GM19468 (cell line): ENCODE measurements around the gene SFXN3.

Experiments
- ATAC-seq: cut with Tn5 transposase; IDR thresholded peaks from one replicate; pipeline ENCODE4 v1.9.1; 2021; ENCODE audit warnings: mild to moderate bottlenecking, moderate library complexity, moderate number of reproducible peaks; ENCODE audit not compliant: unreplicated experiment; ENCODE audit errors: extremely low read depth

The SFXN3 gene

DNA sequence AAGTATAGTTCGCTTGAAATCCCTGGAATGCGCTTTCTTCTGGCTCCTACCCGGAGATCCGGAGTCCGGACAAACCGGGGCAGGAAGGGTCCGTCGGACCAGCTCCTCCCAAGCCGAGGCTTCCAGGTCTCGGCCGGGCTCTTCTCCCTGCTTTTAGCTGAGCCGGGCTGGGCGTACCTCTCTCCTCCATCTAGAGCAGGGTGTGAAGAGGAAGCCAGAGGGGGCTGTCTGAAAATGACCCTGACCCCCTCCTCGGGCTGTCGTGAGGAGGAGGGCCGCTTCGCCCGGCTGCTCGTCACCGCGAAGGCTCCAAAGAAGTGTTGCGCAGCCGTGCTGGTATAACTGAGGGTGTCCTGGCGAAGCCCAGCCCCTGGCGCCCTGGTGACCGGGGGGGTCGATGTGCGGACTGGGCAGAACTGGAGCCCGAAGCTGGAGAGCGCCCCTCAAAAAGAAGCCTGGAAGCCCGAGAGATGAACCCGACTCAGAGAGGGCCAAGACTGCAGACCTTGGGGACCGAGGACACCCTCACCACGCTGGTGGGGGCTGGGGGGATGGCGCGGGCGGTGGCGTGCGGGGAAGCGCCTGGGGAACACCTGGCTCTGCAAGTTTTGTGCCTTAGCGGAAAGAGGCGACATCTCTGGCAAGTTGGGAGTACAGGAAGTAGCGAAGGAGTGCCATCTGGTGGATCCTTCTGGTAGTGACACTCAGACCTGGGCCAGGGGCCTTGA, 36.5 kb downstream of the SFXN3 start:
- no peak for ATAC-seq

DNA sequence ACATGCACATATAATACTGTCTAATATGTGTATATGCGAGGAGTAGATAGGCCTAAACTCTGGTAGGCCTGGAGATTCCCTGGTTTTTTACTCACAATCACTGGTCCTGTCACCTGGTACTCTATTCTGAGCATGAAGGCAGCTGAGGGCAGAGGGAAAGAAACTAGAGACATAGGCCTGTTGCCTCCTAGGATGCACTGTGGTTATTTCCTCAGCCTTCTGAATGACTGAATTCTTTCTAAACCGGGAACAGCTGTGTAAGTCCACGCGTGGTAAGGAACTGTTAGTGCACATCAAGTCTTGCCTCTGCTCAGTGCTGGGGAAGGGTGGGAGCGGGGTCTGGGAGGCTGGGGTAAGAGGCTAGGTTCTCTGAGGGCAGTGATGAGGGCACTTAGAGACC, 38.4 kb downstream of the SFXN3 start:
- ATAC-seq = no peak

- no peak for ATAC-seq
Observed at GRCh38 chr10:101070098-101070497, 39.1 kb downstream of the SFXN3 start.

DNA sequence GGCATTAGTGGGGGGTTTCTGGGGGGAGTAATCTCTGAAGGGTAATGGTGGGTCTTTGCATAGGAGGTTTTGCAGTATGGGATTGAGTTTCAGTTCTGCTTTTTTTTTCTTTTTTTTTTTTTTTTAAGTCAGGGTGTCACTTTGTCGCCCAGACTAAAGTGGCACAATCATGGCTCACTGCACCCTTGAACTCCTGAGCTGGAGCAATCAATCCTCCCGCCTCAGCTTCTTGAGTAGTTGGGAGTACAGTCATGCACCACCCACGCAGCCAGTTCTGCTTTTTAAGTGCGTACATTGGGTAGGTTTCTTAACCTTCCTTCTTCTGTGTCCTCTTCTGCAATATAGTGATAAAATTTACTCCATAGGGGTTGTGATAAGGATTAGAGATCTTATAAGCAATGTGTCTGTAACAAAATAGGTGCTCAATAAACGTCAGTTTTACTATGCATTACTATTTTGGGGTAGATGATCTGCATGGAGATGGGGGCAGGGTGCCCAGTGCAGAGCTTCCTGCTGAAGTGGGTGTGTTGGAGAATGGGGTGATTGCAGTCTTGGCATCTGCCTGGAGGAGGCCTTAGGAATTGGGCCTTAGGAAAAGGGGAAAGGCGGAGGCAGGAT, 40.3 kb downstream of the SFXN3 start:
- ATAC-seq = no peak

DNA sequence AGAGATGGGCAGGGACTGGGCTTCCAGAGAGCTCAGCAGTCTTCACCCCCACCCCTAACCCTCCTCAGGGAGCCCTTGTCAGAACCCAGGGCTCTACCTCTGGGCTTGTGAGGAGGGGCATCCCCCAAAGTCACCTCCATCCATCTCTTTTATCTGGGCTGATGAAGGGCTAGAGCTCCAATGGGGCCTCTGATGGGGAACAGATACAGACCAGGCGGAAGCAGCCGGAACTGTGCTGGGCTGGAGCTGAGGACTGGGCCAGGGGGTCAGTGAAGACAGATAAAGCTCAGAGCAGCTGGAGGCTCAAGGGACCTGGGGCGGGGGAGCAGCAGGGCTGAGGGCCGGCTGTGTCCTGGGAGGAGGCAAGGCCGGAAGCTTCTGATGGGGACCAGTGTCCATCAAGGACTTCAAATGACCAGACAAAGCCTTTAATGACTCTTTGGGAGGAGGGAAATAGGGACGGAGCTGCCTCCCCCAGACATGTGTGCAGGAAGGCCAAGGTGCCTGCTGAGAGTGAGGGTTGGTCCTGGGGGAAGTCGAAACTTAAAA, 40.9 kb downstream of the SFXN3 start:
- no peak for ATAC-seq

DNA sequence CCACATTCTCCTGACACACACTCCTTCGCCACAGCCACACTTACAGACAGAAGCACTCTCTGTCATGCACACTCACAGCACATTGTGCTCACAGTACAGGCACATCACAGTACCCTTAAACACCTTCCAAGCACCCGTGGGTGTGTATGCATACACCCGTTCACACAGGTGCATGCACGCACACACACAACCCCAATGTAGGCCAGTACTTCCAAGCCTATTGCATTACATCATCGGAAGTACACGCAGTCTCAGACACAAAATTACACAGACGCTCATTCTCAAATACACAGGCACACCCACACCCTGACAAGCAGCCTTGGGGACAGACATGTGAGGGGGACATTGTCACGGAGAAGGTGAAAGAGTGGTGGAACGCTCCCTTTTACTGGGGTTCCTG, 41.9 kb downstream of the SFXN3 start:
- no peak for ATAC-seq

GRCh38 chr10:101073631-101074030, 42.6 kb downstream of the SFXN3 start:
- ATAC-seq = no peak

DNA sequence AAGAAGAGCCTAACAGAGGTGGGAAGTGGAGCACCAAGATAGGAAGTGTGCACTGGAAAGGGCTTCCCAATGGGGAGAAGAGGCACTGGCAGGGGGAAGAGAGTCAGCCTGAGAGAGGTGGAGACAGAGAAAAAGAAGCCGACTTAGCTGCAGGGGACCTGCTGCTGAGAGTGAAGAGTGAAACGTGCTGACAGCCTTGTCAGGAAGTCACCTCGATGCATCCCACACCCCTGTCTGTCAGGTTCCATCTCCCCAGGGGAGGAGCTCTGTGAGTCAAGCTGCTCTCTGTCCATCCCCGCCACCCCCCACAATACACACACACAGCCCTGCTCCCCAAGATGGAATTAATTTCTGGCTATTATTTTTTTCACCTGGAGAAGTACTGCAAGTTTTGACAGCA, 44.7 kb downstream of the SFXN3 start:
- no peak for ATAC-seq

DNA sequence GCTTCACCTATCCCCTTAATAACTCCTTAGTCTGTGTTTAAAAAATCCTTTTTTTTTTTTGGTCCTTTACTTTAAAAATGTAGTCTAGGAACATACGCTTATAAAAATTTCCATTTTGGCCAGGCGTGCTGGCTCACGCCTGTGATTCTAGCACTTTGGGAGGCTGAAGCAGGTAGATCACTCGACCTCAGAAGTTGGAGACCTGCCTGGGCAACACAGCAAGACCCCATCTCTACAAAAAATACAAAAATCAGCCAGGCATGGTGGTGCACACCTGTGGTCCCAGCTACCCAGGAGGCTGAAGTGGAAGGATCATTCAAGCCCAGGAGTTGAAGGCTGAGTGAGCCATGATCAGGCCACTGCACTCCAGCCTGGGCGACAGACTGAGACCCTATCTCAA, 45.6 kb downstream of the SFXN3 start:
- no peak for ATAC-seq

DNA sequence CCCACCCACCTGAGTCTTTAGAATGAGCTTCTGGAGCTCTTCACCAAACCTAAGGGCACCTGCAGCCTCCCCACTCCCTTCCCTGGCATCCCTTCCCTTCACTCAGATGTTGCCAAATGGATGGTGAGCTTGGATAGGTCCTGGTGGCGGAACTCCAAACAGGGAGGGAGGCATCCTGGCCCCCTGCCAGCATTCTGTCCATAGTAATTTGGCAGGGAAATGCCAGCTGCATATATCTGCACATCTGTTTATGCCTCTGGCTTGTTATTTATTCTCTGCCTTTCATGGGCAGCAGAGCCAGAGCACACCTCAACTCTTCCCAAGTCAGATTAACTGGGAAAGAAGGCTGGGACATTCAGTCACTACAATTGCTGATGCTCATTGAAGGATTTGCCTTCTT, 48.8 kb downstream of the SFXN3 start:
- no peak for ATAC-seq

DNA sequence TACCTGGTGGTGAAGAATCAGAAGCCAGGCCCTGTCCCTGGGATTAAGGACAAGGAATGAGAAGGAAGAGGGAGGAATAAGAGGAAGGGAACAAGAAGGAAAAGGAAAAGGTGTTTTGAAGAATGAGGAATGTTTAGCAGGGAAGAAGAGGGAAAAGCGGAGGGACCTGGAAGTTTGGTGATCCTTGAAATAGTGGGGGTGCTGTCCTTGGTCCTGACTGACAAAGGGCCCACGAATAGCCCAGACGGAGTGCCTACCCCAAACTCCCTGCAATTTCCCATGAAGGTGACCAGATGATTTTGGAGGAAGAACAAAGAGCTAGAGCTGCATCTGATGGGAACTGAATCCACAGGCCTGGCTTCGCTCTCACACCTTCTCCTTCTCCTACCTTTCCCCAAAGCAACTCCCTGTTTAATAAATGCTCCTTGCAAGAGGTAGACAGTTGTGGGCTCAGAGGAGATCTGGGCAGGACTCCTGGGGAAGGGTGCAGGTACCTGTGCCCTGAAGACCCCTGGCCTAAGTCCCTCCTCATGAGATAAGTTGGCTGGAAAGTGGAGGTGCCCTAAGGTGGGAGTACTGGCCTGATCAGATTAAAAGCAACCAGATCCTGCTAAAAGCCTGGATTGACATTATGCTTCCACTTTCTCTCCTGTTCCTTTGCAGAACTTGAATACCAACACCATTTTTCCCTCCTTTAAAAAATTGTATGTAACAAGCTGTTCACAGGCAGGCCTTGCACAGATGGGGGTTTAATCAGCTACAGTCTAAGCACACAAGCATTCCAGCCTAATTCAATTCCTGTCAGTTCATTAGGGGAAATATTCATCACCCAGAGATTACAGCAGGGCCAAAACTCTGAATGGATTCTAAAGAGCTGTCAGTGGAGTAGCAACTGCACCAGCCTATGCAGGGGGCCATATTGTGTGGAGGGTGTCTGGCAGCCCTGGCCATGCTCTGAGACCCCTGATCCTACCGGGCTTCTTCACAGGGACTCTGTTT, 50.2 kb downstream of the SFXN3 start:
- ATAC-seq = no peak

DNA sequence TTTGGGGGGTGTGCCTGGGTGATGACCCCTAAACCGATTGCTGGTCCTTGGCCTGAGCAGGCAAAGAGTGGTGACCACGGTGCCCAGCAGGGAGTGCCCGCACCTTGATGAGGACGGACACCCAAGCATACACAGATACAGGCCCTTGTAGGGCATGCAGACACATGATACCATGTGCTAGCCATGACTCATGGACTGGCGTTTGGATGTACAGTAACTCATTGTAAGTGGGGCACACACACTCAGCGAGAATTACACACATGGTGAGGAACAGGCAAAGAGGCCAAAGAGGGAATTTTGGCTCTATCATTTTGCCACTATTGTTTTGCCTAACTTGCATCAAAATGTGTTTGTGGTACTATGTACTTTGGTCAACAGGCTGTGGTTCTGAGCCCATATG, 54.8 kb downstream of the SFXN3 start:
- ATAC-seq = no peak

DNA sequence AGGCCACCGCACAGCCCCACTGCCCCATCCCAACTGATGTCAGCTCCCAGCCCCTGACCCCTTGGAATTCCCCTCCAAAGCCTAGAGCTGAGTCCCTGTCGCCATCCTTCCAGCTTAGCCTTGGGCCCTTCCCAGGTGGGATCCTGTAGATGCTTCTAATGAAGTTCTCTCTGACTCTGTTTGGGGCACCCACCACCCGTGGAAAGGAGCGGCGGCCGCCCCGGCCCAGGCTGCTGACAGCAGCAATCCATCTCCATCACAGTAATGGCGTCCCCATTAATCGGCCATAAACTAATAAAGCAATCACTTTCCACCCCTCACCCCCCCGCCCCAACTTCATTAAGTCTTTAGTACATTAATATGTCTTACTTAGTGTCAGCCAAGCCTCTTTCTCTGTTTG, 56.3 kb downstream of the SFXN3 start:
- ATAC-seq = no peak

DNA sequence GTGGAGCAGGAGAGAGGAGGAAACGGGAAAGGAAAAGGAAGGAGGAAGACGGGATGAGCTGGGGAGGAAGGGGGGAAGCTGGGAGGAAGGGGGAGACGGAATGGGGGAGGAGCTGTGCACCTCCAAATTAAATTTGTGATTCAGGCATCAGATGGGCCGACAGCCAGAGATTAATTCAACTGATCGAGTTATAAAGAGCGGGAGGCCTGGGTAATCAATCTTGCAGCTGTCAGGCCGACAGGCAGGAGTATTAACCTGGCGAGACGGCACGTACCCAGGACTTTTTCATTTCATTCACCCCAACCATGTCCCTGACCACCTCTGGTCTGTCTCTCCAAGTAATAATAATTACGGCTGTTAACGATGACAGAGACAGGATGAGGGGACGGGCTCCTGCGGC, 56.9 kb downstream of the SFXN3 start:
- ATAC-seq = no peak

DNA sequence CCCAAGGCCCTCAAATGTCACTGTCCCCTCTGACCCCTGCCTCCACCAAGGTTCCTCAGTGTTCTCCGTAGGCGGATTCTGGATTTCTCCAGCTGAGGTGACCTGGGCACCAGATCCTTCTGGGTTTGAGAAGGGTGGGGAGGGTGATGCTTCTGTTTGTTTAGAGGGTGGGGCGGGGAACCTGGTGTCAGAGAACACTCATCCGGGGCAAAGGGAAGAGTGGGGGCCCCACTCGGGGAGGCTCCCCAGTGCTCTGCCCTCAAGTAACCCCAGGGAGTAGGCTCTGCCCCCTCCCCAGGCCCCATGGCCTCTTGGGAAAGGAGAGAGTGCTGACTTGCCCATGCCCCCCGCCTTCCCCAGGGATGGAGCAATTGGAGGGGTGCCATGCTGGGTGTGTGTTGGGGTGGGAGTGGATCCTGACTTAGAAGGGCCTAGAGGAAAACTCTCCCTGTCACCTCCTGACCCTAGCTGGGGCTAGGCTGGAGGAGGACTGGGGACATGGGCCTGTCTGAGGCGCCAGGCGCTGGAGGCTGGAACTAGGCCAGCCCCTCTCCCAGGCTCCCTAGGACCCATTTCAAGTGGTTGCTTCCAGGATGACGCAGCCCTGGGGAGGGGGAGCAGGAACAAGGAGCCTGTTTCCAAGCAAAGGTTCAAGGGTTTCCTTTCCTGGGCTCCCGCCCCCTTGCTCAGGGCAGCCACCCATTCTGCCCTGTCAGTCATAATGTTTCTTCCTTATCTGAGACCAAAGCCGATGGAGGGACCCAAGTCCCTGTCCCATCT, 58.7 kb downstream of the SFXN3 start:
- no peak for ATAC-seq

DNA sequence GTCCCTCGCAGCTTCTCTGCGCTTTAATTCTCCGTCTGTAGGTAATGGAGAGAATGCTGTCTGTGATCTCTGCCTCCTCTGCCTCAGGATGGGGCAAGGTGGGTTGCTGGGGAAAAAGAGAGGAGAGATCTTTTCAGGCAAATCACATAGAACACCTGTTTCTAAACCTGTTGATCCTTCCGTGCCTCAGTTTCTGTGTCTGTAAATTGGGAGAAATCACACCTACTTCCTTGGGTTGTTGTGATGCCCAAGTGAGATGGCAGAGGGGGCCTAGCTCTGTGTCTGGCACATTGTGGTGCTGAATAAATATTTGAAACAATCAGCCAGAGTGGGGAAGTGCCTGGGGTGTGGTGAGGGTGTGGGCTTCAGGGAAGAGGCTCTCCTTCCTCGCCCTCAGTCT, 59.6 kb downstream of the SFXN3 start:
- ATAC-seq = no peak
